CD14-positive monocyte (primary cell): Measurements from ENCODE around the gene CLSTN3. TPM values are rescaled to one million over a fixed set of nuclear protein-coding genes. Genes with fewer than 3 reads are reported as not detected.

Experiments used
- DNase-seq, 3 donors: peaks; one replicate each; pipeline ENCODE4 v3.0.0-alpha.2; 2011 to 2022
- H2AFZ ChIP-seq: 2 replicates; pipeline ENCODE4 v1.6.0; 2012; ENCODE audit warnings: mild to moderate bottlenecking, low read depth, low read length, inconsistent platforms; ENCODE audit not compliant: insufficient read depth, poor library complexity, severe bottlenecking
- H3K27ac ChIP-seq, 2 donors: 1 replicate in 1 of 2; 2 replicates in 1 of 2; pipeline ENCODE4 v1.5.1; 2012 to 2013; ENCODE audit warnings: low read length in 2 of 2, control low read depth in 1 of 2, inconsistent platforms in 1 of 2, low read depth in 1 of 2, mild to moderate bottlenecking in 1 of 2
- H3K27me3 ChIP-seq, 2 donors: one replicate each; pipeline versions ENCODE4 v1.6.0 to v1.6.1; 2011 to 2013; ENCODE audit warnings: low read length in 2 of 2; ENCODE audit not compliant: control insufficient read depth in 2 of 2, insufficient read depth in 2 of 2
- H3K36me3 ChIP-seq, 2 donors: replicated peaks in 1 of 2; 1 replicate in 1 of 2; 2 replicates in 1 of 2; pipeline versions ENCODE4 v1.5.1 to v1.6.1; 2012 to 2013; ENCODE audit warnings: low read length in 2 of 2, control low read depth in 1 of 2, inconsistent platforms in 1 of 2, mild to moderate bottlenecking in 1 of 2; ENCODE audit not compliant: insufficient read depth in 2 of 2, control insufficient read depth in 1 of 2
- H3K4me1 ChIP-seq, 2 donors: 1 replicate in 1 of 2; 2 replicates in 1 of 2; pipeline versions ENCODE4 v1.5.1 to v1.6.1; 2012 to 2013; ENCODE audit warnings: low read length in 2 of 2, control low read depth in 1 of 2, inconsistent platforms in 1 of 2, mild to moderate bottlenecking in 1 of 2, moderate library complexity in 1 of 2; ENCODE audit not compliant: insufficient read depth in 2 of 2, control insufficient read depth in 1 of 2
- H3K4me2 ChIP-seq: replicated peaks from 2 replicates; pipeline ENCODE3; 2012; ENCODE audit warnings: low read length, moderate library complexity, mild to moderate bottlenecking; ENCODE audit not compliant: poor library complexity, severe bottlenecking; ENCODE audit errors: extremely low read depth
- H3K4me3 ChIP-seq, 3 experiments: fragments of 200-600 bp in 1 of 3; sonication (generic) in 1 of 3; replicated peaks in 1 of 3; 1 replicate in 2 of 3; 2 replicates in 1 of 3; pipeline ENCODE4 v1.5.1; 2011 to 2013; ENCODE audit warnings: low read length in 3 of 3, mild to moderate bottlenecking in 3 of 3, control low read depth in 2 of 3, low read depth in 2 of 3, inconsistent platforms in 1 of 3, moderate library complexity in 1 of 3
- H3K79me2 ChIP-seq: 2 replicates; pipeline ENCODE4 v1.6.0; 2012; ENCODE audit warnings: mild to moderate bottlenecking, control low read depth, inconsistent platforms, low read length, moderate library complexity; ENCODE audit not compliant: insufficient read depth
- H3K9ac ChIP-seq: 2 replicates; pipeline ENCODE4 v1.6.0; 2017; ENCODE audit warnings: low read length, mild to moderate bottlenecking; ENCODE audit not compliant: insufficient read depth, poor library complexity, severe bottlenecking
- H3K9me3 ChIP-seq, 2 donors: replicated peaks in 1 of 2; 1 replicate in 1 of 2; 2 replicates in 1 of 2; pipeline versions ENCODE4 v1.5.1 to v1.6.1; 2012 to 2013; ENCODE audit warnings: low read length in 2 of 2, control low read depth in 1 of 2; ENCODE audit not compliant: control insufficient read depth in 1 of 2, insufficient read depth in 1 of 2
- H4K20me1 ChIP-seq: 2 replicates; pipeline ENCODE4 v1.6.0; 2012; ENCODE audit warnings: mild to moderate bottlenecking, low read length, control low read depth, moderate library complexity; ENCODE audit not compliant: insufficient read depth
- H3K27ac Mint-ChIP-seq, 7 donors: one replicate each; pipeline ENCODE4 v1.8.0; 2020; ENCODE audit warnings: mild to moderate bottlenecking in 7 of 7, mixed read lengths in 7 of 7, moderate library complexity in 6 of 7, inconsistent platforms in 2 of 7
- H3K27me3 Mint-ChIP-seq, 3 donors: one replicate each; pipeline ENCODE4 v1.8.0; 2021 to 2022; ENCODE audit warnings: low read depth in 3 of 3, mild to moderate bottlenecking in 3 of 3, mixed read lengths in 3 of 3, moderate library complexity in 3 of 3, inconsistent platforms in 1 of 3
- H3K36me3 Mint-ChIP-seq, 2 donors: one replicate each; pipeline ENCODE4 v1.8.0; 2020; ENCODE audit warnings: mixed read lengths in 2 of 2, inconsistent platforms in 1 of 2, mild to moderate bottlenecking in 1 of 2
- H3K4me1 Mint-ChIP-seq: one replicate; pipeline ENCODE4 v1.8.0; 2020; ENCODE audit warnings: mild to moderate bottlenecking, mixed read lengths
- H3K4me3 Mint-ChIP-seq, 2 donors: one replicate each; pipeline ENCODE4 v1.8.0; 2020; ENCODE audit warnings: mild to moderate bottlenecking in 2 of 2, mixed read lengths in 2 of 2, moderate library complexity in 1 of 2
- H3K9me3 Mint-ChIP-seq, 7 donors: one replicate each; pipeline ENCODE4 v1.8.0; 2020 to 2022; ENCODE audit warnings: mixed read lengths in 7 of 7, mild to moderate bottlenecking in 6 of 7, moderate library complexity in 6 of 7, inconsistent platforms in 2 of 7
- CTCF ChIP-seq: fragments of 200-600 bp; IDR thresholded peaks from one replicate; pipeline ENCODE4 v1.8.0; 2022; ENCODE audit warnings: antibody characterized with exemption, mild to moderate bottlenecking
- WGBS: methylation state at CpG from one replicate; pipeline ENCODE4 v1.1.5; 2013; ENCODE audit warnings: missing lambda C conversion rate; ENCODE audit not compliant: insufficient coverage; 5-methylcytosine and 5-hydroxymethylcytosine counted together
- intact Hi-C, 2 donors: fragments of 100-400 bp; cut with micrococcal nuclease; formaldehyde crosslinking; loops; one replicate each; pipeline versions ENCODE4 v1.15.0 to v1.15.1; 2023
- polyA plus RNA-seq, 3 donors: library from polyadenylated mRNA; depleted of rRNA in 1 of 3; unstranded in 2 of 3; stranded (reverse) in 1 of 3; fragments of 300-500 nt in 2 of 3; fragments of >200 nt in 1 of 3; fragmentation: Illumina TruSeq in 2 of 3; gene quantifications; 1 replicate in 2 of 3; 2 replicates in 1 of 3; pipeline ENCODE4 v1.2.3, GENCODE V29; 2012 to 2021

Gene CLSTN3
- polyA plus RNA-seq, 3 donors, result 13.7 TPM; not detected in 2

GRCh38 chr12:7090222-7090998, 39.8 kb upstream of the CLSTN3 start:
- H2AFZ ChIP-seq, result no peak overlapping the region
- H3K79me2 ChIP-seq, result no peaks in the 10 kb centered on the region
- no peaks in the 10 kb centered on the region for H3K9me3 ChIP-seq
- peaks cover 0 to 3% of the 10 kb centered on the region in 2 donors for H3K4me1 ChIP-seq
- Mint-ChIP-seq H3K27ac (no peak overlapping the region), H3K4me3 (no peak overlapping the region), H3K9me3 (peaks cover 0 to 1% (median 0%) of the 10 kb centered on the region in 7 donors), H3K36me3 (no peaks in the 10 kb centered on the region), H3K27me3 (peaks cover 4 to 16% (median 10%) of the 10 kb centered on the region in 3 donors), H3K4me1 (peaks cover 9% of the 10 kb centered on the region)
- 84% methylated on average over 12 of the region's 16 CpGs for WGBS
- H3K36me3 ChIP-seq, result no peaks in the 10 kb centered on the region
- H3K27ac ChIP-seq, result no peak overlapping the region
- H3K9ac ChIP-seq, result no peak overlapping the region
- no peak for TF ChIP-seq CTCF
- peaks cover 0 to 2% of the 10 kb centered on the region in 2 donors for H3K27me3 ChIP-seq
- intact Hi-C loops, result loop anchor here (5.0 to 10.0 kb wide), 2 partner anchors 66 to 168 kb away; no protein-coding TSS in a partner anchor
- H3K4me2 ChIP-seq, result no peak overlapping the region
- no peak overlapping the region for H3K4me3 ChIP-seq
- no peaks in the 10 kb centered on the region for H4K20me1 ChIP-seq
- no peak for DNase-seq

GRCh38 chr12:7091171-7091570, 39.0 kb upstream of the CLSTN3 start:
- Histone ChIP-seq H3K4me2 (no peak overlapping the region), H3K79me2 (no peaks in the 10 kb centered on the region), H3K36me3 (no peaks in the 10 kb centered on the region), H3K27me3 (peaks cover 0 to 2% of the 10 kb centered on the region in 2 donors), H3K27ac (no peak overlapping the region), H3K4me3 (no peak overlapping the region), H3K9ac (no peak overlapping the region), H2AFZ (no peak overlapping the region), H4K20me1 (no peaks in the 10 kb centered on the region), H3K4me1 (peaks cover 0 to 3% of the 10 kb centered on the region in 2 donors), H3K9me3 (no peaks in the 10 kb centered on the region)
- no peak for DNase-seq
- intact Hi-C loops, result loop anchor here (5.0 to 10.0 kb wide), 2 partner anchors 66 to 169 kb away; no protein-coding TSS in a partner anchor
- Mint-ChIP-seq H3K4me1 (peaks cover 9% of the 10 kb centered on the region), H3K27ac (no peak overlapping the region), H3K4me3 (no peak overlapping the region), H3K36me3 (no peaks in the 10 kb centered on the region), H3K27me3 (peaks cover 6 to 17% (median 12%) of the 10 kb centered on the region in 3 donors), H3K9me3 (peaks cover 0 to 1% (median 0%) of the 10 kb centered on the region in 7 donors)
- no peak for TF ChIP-seq CTCF
- 100% methylated on average over 2 of the region's 7 CpGs for WGBS
